ENCODE measurements around the gene KCNQ5. TPM values are rescaled to one million over a fixed set of nuclear protein-coding genes. Genes with fewer than 3 reads are reported as not detected.

KCNQ5 gene
- total RNA-seq, 6 experiments from 2014 or later: 16.3 to 35.5 (median 20.2) TPM

GRCh38 chr6:72861935-72862432 is 240.1 kb downstream of the KCNQ5 start:
- Mint-ChIP-seq H3K36me3 (ENCODE audit: low read depth) (peaks cover 5% of the 10 kb centered on the region), H3K27ac (peak overlapping the region; percentile 89), H3K9me3 (no peaks in the 10 kb centered on the region), H3K4me3 (peak overlapping the region; percentile 63), H3K4me1 (ENCODE audit: low read depth) (peaks cover 91% of the 10 kb centered on the region), H3K27me3 (ENCODE audit: insufficient read depth) (no peaks in the 10 kb centered on the region; the same call in 1 of the 2 replicates)
- DNase-seq: peak; percentile 67
- no peak for TF ChIP-seq CTCF (IDR thresholded peaks at IDR 0.05)

- peak overlapping the region; percentile 38; the same call in 1 of the 2 replicates for H3K27ac Mint-ChIP-seq
These were observed 241.3 kb downstream of the KCNQ5 start for GRCh38 chr6:72863131-72863530.

GRCh38 chr6:72864236-72864635 is 242.4 kb downstream of the KCNQ5 start:
- Mint-ChIP-seq H3K9me3 (no peaks in the 10 kb centered on the region), H3K4me3 (no peak overlapping the region), H3K36me3 (ENCODE audit: low read depth) (peaks cover 5% of the 10 kb centered on the region), H3K27ac (0 out of 2 replicates have a peak overlapping the region, but pooled peaks have one; percentile 7), H3K4me1 (ENCODE audit: low read depth) (peaks cover 95% of the 10 kb centered on the region), H3K27me3 (ENCODE audit: insufficient read depth) (no peaks in the 10 kb centered on the region; the same call in 1 of the 2 replicates)
- no peak for DNase-seq
- TF ChIP-seq CTCF (IDR thresholded peaks at IDR 0.05): no peak

More at GRCh38 chr6:72863131-72863530, 241.3 kb downstream of the KCNQ5 start:
- DNase-seq: no peak
- peaks cover 92% of the 10 kb centered on the region for H3K4me1 Mint-ChIP-seq (ENCODE audit: low read depth)
- no peaks in the 10 kb centered on the region; the same call in 1 of the 2 replicates for H3K27me3 Mint-ChIP-seq (ENCODE audit: insufficient read depth)
- H3K36me3 Mint-ChIP-seq (ENCODE audit: low read depth): peaks cover 5% of the 10 kb centered on the region
- no peaks in the 10 kb centered on the region for H3K9me3 Mint-ChIP-seq
- TF ChIP-seq CTCF (IDR thresholded peaks at IDR 0.05): no peak
- H3K4me3 Mint-ChIP-seq: no peak overlapping the region

- Mint-ChIP-seq H3K9me3 (no peaks in the 10 kb centered on the region), H3K27me3 (ENCODE audit: insufficient read depth) (no peaks in the 10 kb centered on the region), H3K36me3 (ENCODE audit: low read depth) (peaks cover 5% of the 10 kb centered on the region), H3K4me3 (no peak overlapping the region; the same call in 1 of the 2 replicates), H3K4me1 (ENCODE audit: low read depth) (peaks cover 89% of the 10 kb centered on the region), H3K27ac (peak overlapping the region; percentile 60)
- no peak for DNase-seq
- no peak for TF ChIP-seq CTCF (IDR thresholded peaks at IDR 0.05)
These were observed 242.9 kb downstream of the KCNQ5 start for GRCh38 chr6:72864799-72865198.

- no peaks in the 10 kb centered on the region; the same call in 1 of the 2 replicates for H3K27me3 Mint-ChIP-seq (ENCODE audit: insufficient read depth)
These were observed 243.6 kb downstream of the KCNQ5 start for GRCh38 chr6:72865467-72865866.

More at GRCh38 chr6:72865467-72865866, 243.6 kb downstream of the KCNQ5 start:
- H3K36me3 Mint-ChIP-seq (ENCODE audit: low read depth): no peaks in the 10 kb centered on the region; the same call in 1 of the 2 replicates
- H3K4me3 Mint-ChIP-seq: peak overlapping the region; percentile 76
- no peaks in the 10 kb centered on the region for H3K9me3 Mint-ChIP-seq
- peak; percentile 75 for DNase-seq
- peak overlapping the region; percentile 60 for H3K27ac Mint-ChIP-seq
- peaks cover 87% of the 10 kb centered on the region for H3K4me1 Mint-ChIP-seq (ENCODE audit: low read depth)
- no peak for TF ChIP-seq CTCF (IDR thresholded peaks at IDR 0.05)

Measured in HFFc6 (cell line).